GM21423 (cell line): ENCODE results near the gene HOXB5.

ENCODE experiments used
- ATAC-seq: cut with Tn5 transposase; IDR thresholded peaks from one replicate; pipeline ENCODE4 v1.9.1; 2021; ENCODE audit warnings: mild to moderate bottlenecking, moderate library complexity; ENCODE audit not compliant: unreplicated experiment

HOXB5 gene

GRCh38 chr17:48577330-48577945 is 16.1 kb downstream of the HOXB5 start:
- ATAC-seq: no peak

GRCh38 chr17:48576479-48577309 is 16.9 kb downstream of the HOXB5 start:
- ATAC-seq: no peak

- ATAC-seq: no peak
Observed at GRCh38 chr17:48575673-48576478, 17.7 kb downstream of the HOXB5 start.

- no peak for ATAC-seq
Observed at GRCh38 chr17:48575066-48575582, 18.5 kb downstream of the HOXB5 start.

- ATAC-seq: no peak
Observed at GRCh38 chr17:48574505-48575065, 19.0 kb downstream of the HOXB5 start.

GRCh38 chr17:48571826-48572417 is 21.7 kb downstream of the HOXB5 start:
- no peak for ATAC-seq

- no peak for ATAC-seq
Observed at GRCh38 chr17:48571024-48571818, 22.4 kb downstream of the HOXB5 start.

- ATAC-seq: no peak
Observed at GRCh38 chr17:48570325-48571023, 23.1 kb downstream of the HOXB5 start.

- ATAC-seq: no peak
Observed at GRCh38 chr17:48569674-48570324, 23.8 kb downstream of the HOXB5 start.

GRCh38 chr17:48569240-48569582 is 24.4 kb downstream of the HOXB5 start:
- no peak for ATAC-seq

GRCh38 chr17:48568499-48569239 is 24.9 kb downstream of the HOXB5 start:
- ATAC-seq: no peak

- no peak for ATAC-seq
Observed at GRCh38 chr17:48567646-48568354, 25.8 kb downstream of the HOXB5 start.

GRCh38 chr17:48567209-48567608 is 26.4 kb downstream of the HOXB5 start:
- no peak for ATAC-seq

- ATAC-seq: no peak
Observed at GRCh38 chr17:48566717-48567116, 26.9 kb downstream of the HOXB5 start.

GRCh38 chr17:48565925-48566710 is 27.5 kb downstream of the HOXB5 start:
- no peak for ATAC-seq

GRCh38 chr17:48565022-48565554 is 28.5 kb downstream of the HOXB5 start:
- ATAC-seq: no peak
